Lung (tissue), 12 donors: ENCODE data around the gene CFAP410. TPM values are rescaled to one million over a fixed set of nuclear protein-coding genes. Genes with fewer than 3 reads are reported as not detected.

Source experiments
- ATAC-seq: fragments of 200-7000 bp; cut with Tn5 transposase; one replicate; pipeline ENCODE4 v1.9.1; 2020; ENCODE audit warnings: moderate number of reproducible peaks; ENCODE audit not compliant: insufficient read depth, low FRiP score
- DNase-seq, 3 donors: peaks; one replicate each; pipeline ENCODE4 v3.0.0-alpha.2; 2013 to 2017
- H3K27ac ChIP-seq, 2 donors: one replicate each; pipeline ENCODE4 v1.5.1; 2013; ENCODE audit warnings: mild to moderate bottlenecking in 2 of 2, moderate library complexity in 2 of 2, control low read depth in 1 of 2, inconsistent platforms in 1 of 2, low read depth in 1 of 2, low read length in 1 of 2
- H3K27me3 ChIP-seq, 3 donors: one replicate each; pipeline ENCODE4 v1.5.1; 2013; ENCODE audit warnings: low read length in 2 of 3; ENCODE audit not compliant: control insufficient read depth in 3 of 3, insufficient read depth in 3 of 3
- H3K36me3 ChIP-seq, 4 donors: one replicate each; pipeline ENCODE4 v1.5.1; 2013; ENCODE audit warnings: low read length in 4 of 4, mild to moderate bottlenecking in 1 of 4, moderate library complexity in 1 of 4; ENCODE audit not compliant: control insufficient read depth in 4 of 4, insufficient read depth in 4 of 4
- H3K4me1 ChIP-seq, 5 donors: one replicate each; pipeline ENCODE4 v1.5.1; 2013; ENCODE audit warnings: low read length in 5 of 5, mild to moderate bottlenecking in 2 of 5, moderate library complexity in 1 of 5; ENCODE audit not compliant: control insufficient read depth in 5 of 5, insufficient read depth in 5 of 5
- H3K4me3 ChIP-seq: one replicate; pipeline ENCODE4 v1.5.1; 2013; ENCODE audit warnings: mild to moderate bottlenecking, control low read depth, moderate library complexity
- H3K9ac ChIP-seq, 2 donors: one replicate each; pipeline ENCODE4 v1.5.1; 2013; ENCODE audit warnings: low read length in 2 of 2, control low read depth in 1 of 2; ENCODE audit not compliant: insufficient read depth in 1 of 2
- H3K9me3 ChIP-seq, 4 donors: one replicate each; pipeline ENCODE4 v1.5.1; 2013; ENCODE audit warnings: low read length in 3 of 4, mild to moderate bottlenecking in 1 of 4, moderate library complexity in 1 of 4; ENCODE audit not compliant: control insufficient read depth in 4 of 4, insufficient read depth in 3 of 4
- CTCF ChIP-seq: IDR thresholded peaks from 2 replicates; pipeline ENCODE4 v1.5.1; 2012; ENCODE audit warnings: mild to moderate bottlenecking; ENCODE audit errors: control extremely low read depth, extremely low read depth
- WGBS, 2 donors: extraction: QIAGEN DNeasy Blood & Tissue Kit; methylation state at CpG; one replicate each; pipeline ENCODE4 v1.1.7; 2013; 5-methylcytosine and 5-hydroxymethylcytosine counted together
- polyA plus RNA-seq, 2 donors: library from polyadenylated mRNA; stranded (reverse); fragments of 200-250 nt; gene quantifications; one replicate each; pipeline ENCODE4 v1.2.1, GENCODE V29; 2013
- total RNA-seq, 2 donors: library from RNA; depleted of rRNA in 1 of 2; stranded (reverse); fragments of >200 nt in 1 of 2; gene quantifications; one replicate each; pipeline ENCODE4 v1.2.1, GENCODE V29; 2014 to 2021
- donor health status: control.
- donor health status: control.
- donor health status: Bipolar disorder and iron deficiency.
- donor health status: healthy.
- donor health status: DM: yes; HTN: yes; CAD: no.

The CFAP410 gene
- total and polyA plus RNA-seq, 4 donors: 24.3 to 72.7 (median 39.5) TPM

GRCh38 chr21:44297525-44298290, 41.5 kb downstream of the CFAP410 start:
- TF ChIP-seq CTCF: peak; percentile 85
- WGBS, 2 donors: 26% methylated on average over 22 of the region's 22 CpGs
- Histone ChIP-seq H3K27ac (no peak overlapping the region), H3K9me3 (no peaks in the 10 kb centered on the region), H3K4me3 (no peak overlapping the region), H3K9ac (no peak overlapping the region), H3K36me3 (no peaks in the 10 kb centered on the region), H3K4me1 (peaks cover 0 to 34% (median 24%) of the 10 kb centered on the region in 5 donors), H3K27me3 (no peaks in the 10 kb centered on the region)
- DNase-seq (peak; percentile 87 to 90 (median 89)), ATAC-seq (peak; percentile 59)

- no peak for TF ChIP-seq CTCF
- H3K4me1 ChIP-seq: peaks cover 0 to 32% (median 16%) of the 10 kb centered on the region in 5 donors
- H3K36me3 ChIP-seq: no peaks in the 10 kb centered on the region
- no peak overlapping the region for H3K4me3 ChIP-seq
- H3K27me3 ChIP-seq: no peaks in the 10 kb centered on the region
- 80 to 86% methylated on average over 12 to 13 of the region's 13 CpGs for WGBS, 2 donors
- H3K27ac ChIP-seq: no peak overlapping the region
- no peak overlapping the region for H3K9ac ChIP-seq
- no peaks in the 10 kb centered on the region for H3K9me3 ChIP-seq
- ATAC-seq (no peak), DNase-seq (no peak)
Observed at GRCh38 chr21:44296916-44297315, 42.3 kb downstream of the CFAP410 start.

GRCh38 chr21:44296103-44296519, 43.1 kb downstream of the CFAP410 start:
- no peak overlapping the region for H3K27ac ChIP-seq
- no peak for ATAC-seq
- no peak overlapping the region for H3K4me3 ChIP-seq
- peaks cover 0 to 27% (median 8%) of the 10 kb centered on the region in 5 donors for H3K4me1 ChIP-seq
- H3K9me3 ChIP-seq: no peaks in the 10 kb centered on the region
- TF ChIP-seq CTCF: no peak
- 73 to 75% methylated on average over 10 to 12 of the region's 12 CpGs for WGBS, 2 donors
- H3K36me3 ChIP-seq: no peaks in the 10 kb centered on the region
- H3K9ac ChIP-seq: no peak overlapping the region
- no peak for DNase-seq
- no peaks in the 10 kb centered on the region for H3K27me3 ChIP-seq
